ENCODE results near the gene CYP46A1.
"Not testable (repeated sequence)": the region's sequence is repeated elsewhere in the genome, so short reads cannot be mapped to it uniquely, and the experiment has no call there.

Gene CYP46A1

GRCh38 chr14:99683619-99684409 is at the start of gene CYP46A1:
Gene CYP46A1, plus strand, starts transcription at chr14:99684298. Its CDS starts 120 bp downstream, at chr14:99684418.
- Histone ChIP-seq H3K27me3 (ENCODE audit: control insufficient read depth, insufficient read depth, low read length) (peaks cover 9% of the 10 kb centered on the region; the same call in 1 of the 2 replicates), H3K4me1 (ENCODE audit: control insufficient read depth, insufficient read depth, low read length) (peaks cover 19% of the 10 kb centered on the region), H3K9me3 (ENCODE audit: control insufficient read depth, insufficient read depth, low read depth, low read length) (peaks cover 5% of the 10 kb centered on the region), H3K27ac (ENCODE audit: low read depth, low read length) (no peak within 1 kb of the TSS), H3K36me3 (ENCODE audit: control insufficient read depth, insufficient read depth, low read length) (no peaks in the 10 kb centered on the region), H3K9ac (ENCODE audit: low read length) (peak within 1 kb of the TSS; percentile 77), H3K4me3 (ENCODE audit: low read depth, low read length) (peak within 1 kb of the TSS; percentile 87)

GRCh38 chr14:99634443-99634842 is 49.7 kb upstream of the CYP46A1 start:
- Histone ChIP-seq H3K27ac (ENCODE audit: low read depth, low read length) (no peak overlapping the region), H3K4me1 (ENCODE audit: control insufficient read depth, insufficient read depth, low read length) (peaks cover 3% of the 10 kb centered on the region; the same call in 1 of the 2 replicates), H3K36me3 (ENCODE audit: control insufficient read depth, insufficient read depth, low read length) (no peaks in the 10 kb centered on the region), H3K9ac (ENCODE audit: low read length) (no peak overlapping the region), H3K27me3 (ENCODE audit: control insufficient read depth, insufficient read depth, low read length) (no peaks in the 10 kb centered on the region), H3K9me3 (ENCODE audit: control insufficient read depth, insufficient read depth, low read depth, low read length) (no peaks in the 10 kb centered on the region), H3K4me3 (ENCODE audit: low read depth, low read length) (no peak overlapping the region)

GRCh38 chr14:99635116-99635515 is 49.0 kb upstream of the CYP46A1 start:
- Histone ChIP-seq H3K4me1 (ENCODE audit: control insufficient read depth, insufficient read depth, low read length) (peaks cover 3% of the 10 kb centered on the region; the same call in 1 of the 2 replicates), H3K4me3 (ENCODE audit: low read depth, low read length) (no peak overlapping the region), H3K36me3 (ENCODE audit: control insufficient read depth, insufficient read depth, low read length) (no peaks in the 10 kb centered on the region), H3K27ac (ENCODE audit: low read depth, low read length) (no peak overlapping the region), H3K9me3 (ENCODE audit: control insufficient read depth, insufficient read depth, low read depth, low read length) (no peaks in the 10 kb centered on the region), H3K27me3 (ENCODE audit: control insufficient read depth, insufficient read depth, low read length) (no peaks in the 10 kb centered on the region), H3K9ac (ENCODE audit: low read length) (no peak overlapping the region)

GRCh38 chr14:99636487-99636886 is 47.6 kb upstream of the CYP46A1 start:
- Histone ChIP-seq H3K4me3 (ENCODE audit: low read depth, low read length) (no peak overlapping the region), H3K27me3 (ENCODE audit: control insufficient read depth, insufficient read depth, low read length) (no peaks in the 10 kb centered on the region), H3K36me3 (ENCODE audit: control insufficient read depth, insufficient read depth, low read length) (no peaks in the 10 kb centered on the region), H3K4me1 (ENCODE audit: control insufficient read depth, insufficient read depth, low read length) (peaks cover 3% of the 10 kb centered on the region; the same call in 1 of the 2 replicates), H3K27ac (ENCODE audit: low read depth, low read length) (no peak overlapping the region), H3K9me3 (ENCODE audit: control insufficient read depth, insufficient read depth, low read depth, low read length) (no peaks in the 10 kb centered on the region), H3K9ac (ENCODE audit: low read length) (no peak overlapping the region)

- Histone ChIP-seq H3K27ac (ENCODE audit: low read depth, low read length) (no peak overlapping the region), H3K4me3 (ENCODE audit: low read depth, low read length) (no peak overlapping the region)
Measured at GRCh38 chr14:99637624-99638023, 46.5 kb upstream of the CYP46A1 start.

GRCh38 chr14:99642771-99643170 is 41.3 kb upstream of the CYP46A1 start:
- not testable (repeated sequence) for H3K36me3 ChIP-seq (ENCODE audit: control insufficient read depth, insufficient read depth, low read length); H3K9me3 ChIP-seq (ENCODE audit: control insufficient read depth, insufficient read depth, low read depth, low read length); H3K4me3 ChIP-seq (ENCODE audit: low read depth, low read length); H3K9ac ChIP-seq (ENCODE audit: low read length); H3K27ac ChIP-seq (ENCODE audit: low read depth, low read length)
- H3K4me1 ChIP-seq (ENCODE audit: control insufficient read depth, insufficient read depth, low read length): peaks cover 15% of the 10 kb centered on the region
- peaks cover 27% of the 10 kb centered on the region for H3K27me3 ChIP-seq (ENCODE audit: control insufficient read depth, insufficient read depth, low read length)

More at GRCh38 chr14:99637624-99638023, 46.5 kb upstream of the CYP46A1 start:
- Histone ChIP-seq H3K4me1 (ENCODE audit: control insufficient read depth, insufficient read depth, low read length) (peaks cover 3% of the 10 kb centered on the region; the same call in 1 of the 2 replicates), H3K27me3 (ENCODE audit: control insufficient read depth, insufficient read depth, low read length) (no peaks in the 10 kb centered on the region), H3K9me3 (ENCODE audit: control insufficient read depth, insufficient read depth, low read depth, low read length) (no peaks in the 10 kb centered on the region), H3K9ac (ENCODE audit: low read length) (no peak overlapping the region), H3K36me3 (ENCODE audit: control insufficient read depth, insufficient read depth, low read length) (no peaks in the 10 kb centered on the region)

GRCh38 chr14:99643343-99643742 is 40.8 kb upstream of the CYP46A1 start:
- Histone ChIP-seq H3K4me1 (ENCODE audit: control insufficient read depth, insufficient read depth, low read length) (peaks cover 21% of the 10 kb centered on the region), H3K9me3 (ENCODE audit: control insufficient read depth, insufficient read depth, low read depth, low read length) (no peaks in the 10 kb centered on the region), H3K27me3 (ENCODE audit: control insufficient read depth, insufficient read depth, low read length) (peaks cover 27% of the 10 kb centered on the region), H3K4me3 (ENCODE audit: low read depth, low read length) (no peak overlapping the region), H3K36me3 (ENCODE audit: control insufficient read depth, insufficient read depth, low read length) (no peaks in the 10 kb centered on the region), H3K27ac (ENCODE audit: low read depth, low read length) (no peak overlapping the region), H3K9ac (ENCODE audit: low read length) (no peak overlapping the region)

GRCh38 chr14:99644035-99644587 is 40.0 kb upstream of the CYP46A1 start:
- H3K4me3 ChIP-seq (ENCODE audit: low read depth, low read length): peak overlapping the region; percentile 71

GRCh38 chr14:99644723-99645544 is 39.2 kb upstream of the CYP46A1 start, which contains the start of gene HHIPL1:
Gene HHIPL1, plus strand, starts transcription at chr14:99645129. Its CDS starts 79 bp downstream, at chr14:99645208.
- Histone ChIP-seq H3K4me3 (ENCODE audit: low read depth, low read length) (peak within 1 kb of the TSS; percentile 71), H3K27me3 (ENCODE audit: control insufficient read depth, insufficient read depth, low read length) (peaks cover 27% of the 10 kb centered on the region), H3K9ac (ENCODE audit: low read length) (peak within 1 kb of the TSS; percentile 48), H3K36me3 (ENCODE audit: control insufficient read depth, insufficient read depth, low read length) (no peaks in the 10 kb centered on the region), H3K27ac (ENCODE audit: low read depth, low read length) (no peak within 1 kb of the TSS), H3K9me3 (ENCODE audit: control insufficient read depth, insufficient read depth, low read depth, low read length) (no peaks in the 10 kb centered on the region), H3K4me1 (ENCODE audit: control insufficient read depth, insufficient read depth, low read length) (peaks cover 23% of the 10 kb centered on the region)

More at GRCh38 chr14:99644035-99644587, 40.0 kb upstream of the CYP46A1 start:
- Histone ChIP-seq H3K27ac (ENCODE audit: low read depth, low read length) (no peak overlapping the region), H3K27me3 (ENCODE audit: control insufficient read depth, insufficient read depth, low read length) (peaks cover 27% of the 10 kb centered on the region), H3K4me1 (ENCODE audit: control insufficient read depth, insufficient read depth, low read length) (peaks cover 23% of the 10 kb centered on the region), H3K36me3 (ENCODE audit: control insufficient read depth, insufficient read depth, low read length) (no peaks in the 10 kb centered on the region), H3K9me3 (ENCODE audit: control insufficient read depth, insufficient read depth, low read depth, low read length) (no peaks in the 10 kb centered on the region), H3K9ac (ENCODE audit: low read length) (no peak overlapping the region)

- Histone ChIP-seq H3K9ac (ENCODE audit: low read length) (peak overlapping the region; percentile 48), H3K27me3 (ENCODE audit: control insufficient read depth, insufficient read depth, low read length) (peaks cover 27% of the 10 kb centered on the region), H3K36me3 (ENCODE audit: control insufficient read depth, insufficient read depth, low read length) (no peaks in the 10 kb centered on the region), H3K9me3 (ENCODE audit: control insufficient read depth, insufficient read depth, low read depth, low read length) (no peaks in the 10 kb centered on the region), H3K4me1 (ENCODE audit: control insufficient read depth, insufficient read depth, low read length) (peaks cover 23% of the 10 kb centered on the region), H3K4me3 (ENCODE audit: low read depth, low read length) (peak overlapping the region; percentile 71), H3K27ac (ENCODE audit: low read depth, low read length) (no peak overlapping the region)
Measured at GRCh38 chr14:99645545-99646505, 38.3 kb upstream of the CYP46A1 start.
